GM23248 (cell line): ENCODE measurements around the gene TMEM130. TPM values are rescaled to one million over a fixed set of nuclear protein-coding genes. Genes with fewer than 3 reads are reported as not detected.

ENCODE experiments used
- DNase-seq: peaks from one replicate; pipeline ENCODE4 v3.0.0-alpha.2; 2015
- H2AFZ ChIP-seq: fragments of 200-600 bp; sonication (generic); 2 replicates; pipeline ENCODE4 v1.6.1; 2016; ENCODE audit warnings: antibody characterized with exemption
- H3F3A ChIP-seq: fragments of 200-600 bp; sonication (generic); 2 replicates; pipeline ENCODE4 v1.6.1; 2016; ENCODE audit warnings: mild to moderate bottlenecking, antibody characterized with exemption, mixed run types; ENCODE audit not compliant: insufficient read depth
- H3K27ac ChIP-seq: fragments of 200-600 bp; sonication (generic); 2 replicates; pipeline ENCODE4 v1.5.1; 2016; ENCODE audit warnings: mild to moderate bottlenecking
- H3K27me3 ChIP-seq: fragments of 200-600 bp; sonication (generic); replicated peaks from 2 replicates; pipeline ENCODE4 v1.6.1; 2016; ENCODE audit warnings: mild to moderate bottlenecking; ENCODE audit not compliant: insufficient read depth
- H3K36me3 ChIP-seq: fragments of 200-600 bp; sonication (generic); 2 replicates; pipeline ENCODE4 v1.6.1; 2016; ENCODE audit warnings: low read depth, mild to moderate bottlenecking
- H3K4me1 ChIP-seq: fragments of 200-600 bp; sonication (generic); 2 replicates; pipeline ENCODE4 v1.6.1; 2016; ENCODE audit warnings: mild to moderate bottlenecking; ENCODE audit not compliant: insufficient read depth
- H3K4me2 ChIP-seq: fragments of 200-600 bp; sonication (generic); one replicate; pipeline ENCODE4 v1.6.1; 2016; ENCODE audit warnings: mild to moderate bottlenecking; ENCODE audit not compliant: unreplicated experiment
- H3K4me3 ChIP-seq: fragments of 200-600 bp; sonication (generic); 2 replicates; pipeline ENCODE4 v1.5.1; 2016; ENCODE audit warnings: mild to moderate bottlenecking
- H3K79me2 ChIP-seq: fragments of 200-600 bp; sonication (generic); 2 replicates; pipeline ENCODE4 v1.6.1; 2016; ENCODE audit warnings: mild to moderate bottlenecking; ENCODE audit not compliant: insufficient read depth
- H3K9ac ChIP-seq: fragments of 200-600 bp; sonication (generic); 2 replicates; pipeline ENCODE4 v1.6.1; 2016; ENCODE audit warnings: mild to moderate bottlenecking
- H3K9me2 ChIP-seq: fragments of 200-600 bp; sonication (generic); 2 replicates; pipeline ENCODE4 v1.6.1; 2016; ENCODE audit warnings: mixed run types, mild to moderate bottlenecking, moderate library complexity; ENCODE audit not compliant: insufficient read depth
- H3K9me3 ChIP-seq: fragments of 200-600 bp; sonication (generic); one replicate; pipeline ENCODE4 v1.6.1; 2017; ENCODE audit warnings: low read depth
- H4K20me1 ChIP-seq: fragments of 200-600 bp; sonication (generic); 2 replicates; pipeline ENCODE4 v1.6.0; 2016; ENCODE audit not compliant: insufficient read depth
- EZH2 ChIP-seq: fragments of 200-600 bp; sonication (generic); IDR thresholded peaks from 2 replicates; pipeline ENCODE4 v1.6.1; 2018; ENCODE audit warnings: antibody characterized with exemption, mild to moderate bottlenecking; ENCODE audit not compliant: insufficient read depth, poor library complexity, severe bottlenecking
- EZH2phosphoT487 ChIP-seq: fragments of 200-600 bp; sonication (generic); IDR thresholded peaks from 2 replicates; pipeline ENCODE4 v1.6.1; 2018; ENCODE audit warnings: antibody characterized with exemption, moderate library complexity, mild to moderate bottlenecking, low read depth; ENCODE audit not compliant: insufficient read depth
- WGBS, 2 experiments: methylation state at CpG; one replicate each; pipeline ENCODE4 v1.1.6; 2015 to 2017; ENCODE audit warnings: low lambda C conversion rate in 2 of 2, low coverage in 1 of 2; ENCODE audit errors: missing lambda C conversion rate in 2 of 2; 5-methylcytosine and 5-hydroxymethylcytosine counted together
- in situ Hi-C: fragments of 300-500 bp; cut with MboI; formaldehyde crosslinking; loops from 2 replicates; pipeline ENCODE4 v1.15.0; 2020
- polyA plus RNA-seq: library from polyadenylated mRNA; unstranded; fragments of >200 nt; fragmentation: Nextera tagmentation; extraction: Ambion mirVana; gene quantifications from 2 replicates; pipeline ENCODE4 v1.2.1, GENCODE V29; 2016
- total RNA-seq: library from RNA; depleted of rRNA; stranded (reverse); fragments of >200 nt; shearing (Covaris generic); gene quantifications from 2 replicates; pipeline ENCODE4 v1.2.3, GENCODE V29; 2014; rRNA removed

TMEM130 gene
- total RNA-seq, result not detected in 2 replicates
- 0.18 and 0.40 TPM in 2 replicates for polyA plus RNA-seq

GRCh38 chr7:98869597-98870120 is at the start of gene TMEM130:
TMEM130 (minus strand) TSS chr7:98870014; CDS start chr7:98869861, 153 bp downstream.
- H3K9me3 ChIP-seq, result no peaks in the 10 kb centered on the region
- no peaks in the 10 kb centered on the region for H3K79me2 ChIP-seq
- DNase-seq, result peak; percentile 40
- no peaks in the 10 kb centered on the region for H3K36me3 ChIP-seq
- H3K27ac ChIP-seq, result no peak within 1 kb of the TSS
- H3K9ac ChIP-seq, result no peak within 1 kb of the TSS
- peaks cover 5% of the 10 kb centered on the region; the same call in 1 of the 2 replicates for H3F3A ChIP-seq
- no peaks in the 10 kb centered on the region; the same call in 1 of the 2 replicates for H3K4me1 ChIP-seq
- in situ Hi-C loops, result no loop called here
- H4K20me1 ChIP-seq, result no peaks in the 10 kb centered on the region
- WGBS, 2 experiments, result 2 to 4% methylated on average over 30 to 49 of the region's 69 CpGs
- H3K4me2 ChIP-seq, result peak within 1 kb of the TSS; percentile 55
- H3K9me2 ChIP-seq, result no peaks in the 10 kb centered on the region
- H3K27me3 ChIP-seq, result peaks cover 6% of the 10 kb centered on the region; the same call in 1 of the 2 replicates
- H2AFZ ChIP-seq, result peak within 1 kb of the TSS; percentile 56; the same call in 1 of the 2 replicates
- H3K4me3 ChIP-seq, result peak within 1 kb of the TSS; percentile 56
- peak; percentile 45 for TF ChIP-seq EZH2
- no peak for TF ChIP-seq EZH2phosphoT487

GRCh38 chr7:98917331-98917730 is 47.5 kb upstream of the TMEM130 start:
- Histone ChIP-seq H3K36me3 (peaks cover 33% of the 10 kb centered on the region), H4K20me1 (no peaks in the 10 kb centered on the region), H2AFZ (no peak overlapping the region), H3K4me1 (no peaks in the 10 kb centered on the region), H3K9me2 (no peaks in the 10 kb centered on the region), H3K9ac (no peak overlapping the region), H3K4me3 (no peak overlapping the region), H3K9me3 (no peaks in the 10 kb centered on the region), H3K79me2 (no peaks in the 10 kb centered on the region), H3K27ac (no peak overlapping the region), H3K27me3 (no peaks in the 10 kb centered on the region), H3K4me2 (no peak overlapping the region), H3F3A (no peaks in the 10 kb centered on the region; the same call in 1 of the 2 replicates)
- no peak for DNase-seq
- in situ Hi-C loops, result no loop called here
- TF ChIP-seq EZH2phosphoT487 (no peak), EZH2 (no peak)
- WGBS, 2 experiments, result 95 to 97% methylated on average over 12 of the region's 12 CpGs

GRCh38 chr7:98913612-98914011 is 43.8 kb upstream of the TMEM130 start:
- DNase-seq, result peak; percentile 22
- TF ChIP-seq EZH2 (no peak), EZH2phosphoT487 (no peak)
- Histone ChIP-seq H3K27ac (no peak overlapping the region), H3K36me3 (peaks cover 50% of the 10 kb centered on the region), H3K9me3 (no peaks in the 10 kb centered on the region), H3K4me3 (no peak overlapping the region), H3K27me3 (no peaks in the 10 kb centered on the region), H4K20me1 (no peaks in the 10 kb centered on the region), H3F3A (no peaks in the 10 kb centered on the region; the same call in 1 of the 2 replicates), H3K4me2 (no peak overlapping the region), H2AFZ (no peak overlapping the region), H3K79me2 (no peaks in the 10 kb centered on the region), H3K4me1 (no peaks in the 10 kb centered on the region), H3K9me2 (no peaks in the 10 kb centered on the region), H3K9ac (no peak overlapping the region)
- in situ Hi-C loops, result no loop called here

GRCh38 chr7:98913026-98913425 is 43.2 kb upstream of the TMEM130 start:
- in situ Hi-C loops, result no loop called here
- H2AFZ ChIP-seq, result no peak overlapping the region
- no peaks in the 10 kb centered on the region for H3K27me3 ChIP-seq
- no peak overlapping the region for H3K4me2 ChIP-seq
- H3K4me3 ChIP-seq, result no peak overlapping the region
- H3K36me3 ChIP-seq, result peaks cover 46% of the 10 kb centered on the region
- no peak for DNase-seq
- TF ChIP-seq EZH2phosphoT487, result no peak
- no peak for TF ChIP-seq EZH2
- H3K9me3 ChIP-seq, result no peaks in the 10 kb centered on the region
- 89 to 95% methylated on average over 8 of the region's 8 CpGs for WGBS, 2 experiments
- no peaks in the 10 kb centered on the region for H3K79me2 ChIP-seq
- no peak overlapping the region for H3K27ac ChIP-seq
- H3K4me1 ChIP-seq, result no peaks in the 10 kb centered on the region
- no peak overlapping the region for H3K9ac ChIP-seq
- no peaks in the 10 kb centered on the region; the same call in 1 of the 2 replicates for H3F3A ChIP-seq
- H4K20me1 ChIP-seq, result no peaks in the 10 kb centered on the region
- H3K9me2 ChIP-seq, result no peaks in the 10 kb centered on the region

- WGBS, 2 experiments, result 27 to 34% methylated on average over 5 of the region's 5 CpGs
- H3K9me2 ChIP-seq, result no peaks in the 10 kb centered on the region
- H3K27ac ChIP-seq, result no peak overlapping the region
- no peak overlapping the region for H3K4me3 ChIP-seq
- no peak overlapping the region for H3K9ac ChIP-seq
- no peaks in the 10 kb centered on the region for H3K9me3 ChIP-seq
- H3K36me3 ChIP-seq, result peaks cover 44% of the 10 kb centered on the region
- in situ Hi-C loops, result no loop called here
- no peaks in the 10 kb centered on the region for H3K4me1 ChIP-seq
- H3K4me2 ChIP-seq, result no peak overlapping the region
- TF ChIP-seq EZH2, result no peak
- no peak overlapping the region for H2AFZ ChIP-seq
- no peaks in the 10 kb centered on the region for H3K27me3 ChIP-seq
- no peaks in the 10 kb centered on the region for H3K79me2 ChIP-seq
- no peaks in the 10 kb centered on the region for H4K20me1 ChIP-seq
- H3F3A ChIP-seq, result no peaks in the 10 kb centered on the region; the same call in 1 of the 2 replicates
- no peak for DNase-seq
Observed at GRCh38 chr7:98911916-98912315, 42.1 kb upstream of the TMEM130 start.
